GM18520 (cell line): ENCODE data around the gene DOCK1.

Experiments used
- ATAC-seq: cut with Tn5 transposase; IDR thresholded peaks from one replicate; pipeline ENCODE4 v1.9.1; 2021; ENCODE audit not compliant: unreplicated experiment

DOCK1 gene

DNA sequence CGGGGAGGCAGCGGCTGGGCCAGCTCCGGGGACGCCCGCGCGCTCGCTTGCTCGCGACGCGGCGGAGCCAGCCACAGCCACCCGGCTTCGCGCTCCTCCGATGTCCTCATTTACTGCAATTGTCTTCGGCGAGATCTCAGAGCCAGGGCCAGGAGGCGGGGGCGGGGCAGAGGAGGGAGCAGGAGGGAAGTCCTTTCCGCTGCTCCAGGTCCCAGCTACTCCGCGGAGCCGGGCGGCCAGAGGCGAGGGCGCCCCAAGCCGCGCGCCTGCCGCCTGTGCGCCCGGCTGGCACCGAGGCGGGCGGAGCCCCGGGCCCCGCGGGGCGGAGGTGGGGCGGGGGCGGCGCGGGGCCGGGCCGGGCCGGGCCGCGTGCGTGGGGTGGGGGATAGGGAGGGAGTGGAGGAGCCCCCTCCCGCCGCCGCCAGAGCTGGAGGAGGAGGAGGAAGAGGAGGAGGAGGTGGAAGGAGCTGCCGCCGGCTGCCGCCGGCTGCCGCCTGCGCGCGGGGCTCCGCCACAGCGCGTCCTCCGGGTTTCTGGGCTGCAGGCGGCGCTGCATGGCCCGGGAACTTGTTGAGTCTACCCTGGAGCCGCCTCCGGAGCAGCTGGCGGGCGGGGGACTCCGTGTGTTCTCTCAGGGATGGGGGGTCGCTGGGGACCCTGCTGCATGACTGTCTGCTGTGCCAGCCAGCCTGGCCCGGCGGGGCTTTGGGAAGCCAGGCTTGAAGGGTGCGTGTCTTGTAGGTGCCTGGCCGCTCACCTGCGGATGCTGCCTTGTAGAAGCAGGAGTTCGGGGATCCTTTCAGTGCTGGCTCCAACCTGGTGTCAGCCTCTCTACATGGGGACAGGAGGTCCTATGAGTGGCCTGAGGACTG, 291.3 kb downstream of the DOCK1 start, which contains the start of gene INSYN2A:
TSS of gene INSYN2A (minus strand) at position 310 of the 872 bp plus-strand sequence. CDS start 20,196 bp downstream, outside the sequence.
- ATAC-seq = no peak

DNA sequence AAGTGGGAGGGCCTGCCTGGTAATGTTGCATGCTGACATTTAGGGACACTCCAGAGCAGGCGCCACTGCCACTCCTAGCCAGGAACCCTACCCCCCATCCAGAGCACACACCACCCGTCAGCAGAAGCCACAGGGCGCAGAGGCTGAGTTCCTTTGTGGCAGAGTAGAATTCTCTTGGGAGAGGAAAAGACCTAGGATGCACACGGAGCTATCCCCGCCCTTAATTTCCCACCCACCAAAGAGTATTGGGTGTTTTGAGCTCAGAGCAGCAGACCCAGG, 291.9 kb downstream of the DOCK1 start:
- ATAC-seq = no peak

DNA sequence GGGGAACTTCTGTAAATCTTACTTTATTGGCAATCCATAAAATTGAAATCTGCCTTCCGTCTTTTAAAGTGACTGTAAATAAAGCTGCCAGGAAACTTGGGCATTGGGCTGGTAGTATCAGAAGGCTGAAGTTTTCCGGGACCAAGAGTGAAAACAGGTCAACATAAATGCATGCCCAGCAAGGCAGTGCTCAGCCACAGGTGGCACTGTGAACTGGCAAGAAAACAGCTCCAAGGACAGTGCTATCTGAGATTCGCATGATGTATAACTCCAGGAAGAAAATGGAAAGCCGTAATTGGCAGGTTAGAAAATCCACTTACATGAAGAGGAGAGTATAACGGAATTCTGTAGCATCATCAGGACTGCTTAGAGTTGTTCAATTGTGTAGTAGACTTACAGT, 293.1 kb downstream of the DOCK1 start:
- no peak for ATAC-seq

DNA sequence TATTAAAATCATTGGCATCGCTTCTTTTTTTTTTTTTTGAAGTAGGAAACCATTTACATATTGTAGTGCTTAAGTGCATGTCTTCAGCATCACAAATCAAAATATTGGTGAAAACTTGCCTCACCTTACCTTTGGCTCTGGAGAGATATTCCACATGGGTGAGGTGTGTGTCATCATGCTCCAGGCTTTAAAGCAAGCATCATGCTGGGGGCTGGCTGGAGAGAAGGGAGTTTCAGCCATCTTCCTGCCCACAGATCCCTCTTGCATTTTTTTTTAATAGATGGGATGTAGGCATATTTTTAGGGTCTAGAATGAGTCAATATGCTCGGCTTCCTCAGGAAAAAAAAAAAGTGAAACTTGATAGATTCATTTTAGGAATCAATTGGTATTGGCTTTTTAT, 293.5 kb downstream of the DOCK1 start:
- no peak for ATAC-seq

DNA sequence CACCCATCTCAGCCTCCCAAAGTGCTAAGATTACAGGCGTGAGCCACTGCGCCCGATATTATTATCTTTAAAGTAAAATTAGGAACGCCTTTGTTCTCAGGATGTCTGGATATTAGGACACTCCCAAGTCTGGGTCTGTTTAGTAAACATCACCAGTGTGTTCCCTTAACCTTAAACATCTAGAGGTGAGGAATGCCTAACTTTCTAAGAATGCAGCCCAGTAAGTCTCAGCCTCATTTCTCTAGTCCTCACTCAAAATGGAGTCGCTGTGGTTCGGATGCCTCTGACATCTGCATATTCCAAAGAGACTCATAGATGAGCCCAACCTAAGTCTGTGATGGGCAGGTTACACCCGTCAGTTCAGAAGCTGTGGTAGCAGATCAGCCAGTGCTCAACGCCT, 295.4 kb downstream of the DOCK1 start:
- no peak for ATAC-seq

DNA sequence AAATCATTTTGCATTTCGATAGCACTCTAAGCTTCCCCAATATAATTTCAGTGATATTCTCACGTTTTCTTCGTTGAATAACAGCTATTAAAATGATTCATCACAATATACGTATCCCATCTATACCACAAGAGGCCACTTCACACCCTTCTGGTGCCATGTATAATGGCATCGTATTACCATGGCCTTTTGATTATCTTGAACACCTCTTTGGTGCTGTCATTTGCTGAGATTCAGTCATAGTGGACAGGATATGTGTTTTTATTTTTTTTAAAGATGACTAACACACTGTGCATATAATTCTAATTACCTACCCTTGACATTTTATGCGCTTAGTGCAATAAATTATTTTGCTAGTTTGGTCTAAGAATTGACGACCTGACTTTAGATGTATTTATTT, 297.8 kb downstream of the DOCK1 start:
- ATAC-seq = no peak

DNA sequence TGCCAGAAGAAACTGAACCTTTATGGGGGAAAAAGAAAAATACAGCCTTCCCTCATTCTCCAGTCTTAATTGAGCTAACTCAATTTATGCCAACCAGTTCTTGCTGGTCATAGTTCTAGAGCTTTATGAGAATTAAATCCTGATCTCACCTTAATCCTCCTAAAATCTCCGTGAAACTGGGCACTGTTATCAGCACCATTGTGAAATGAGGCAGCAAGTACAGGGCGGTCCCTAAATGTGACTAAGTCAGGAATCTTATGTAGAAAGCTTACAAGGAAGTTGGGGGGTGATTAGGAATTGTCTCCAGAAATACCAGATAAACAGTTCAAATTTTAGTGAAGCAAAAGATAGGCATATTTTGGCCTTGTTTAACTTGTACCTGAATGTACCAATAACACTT, 301.9 kb downstream of the DOCK1 start:
- ATAC-seq = no peak

DNA sequence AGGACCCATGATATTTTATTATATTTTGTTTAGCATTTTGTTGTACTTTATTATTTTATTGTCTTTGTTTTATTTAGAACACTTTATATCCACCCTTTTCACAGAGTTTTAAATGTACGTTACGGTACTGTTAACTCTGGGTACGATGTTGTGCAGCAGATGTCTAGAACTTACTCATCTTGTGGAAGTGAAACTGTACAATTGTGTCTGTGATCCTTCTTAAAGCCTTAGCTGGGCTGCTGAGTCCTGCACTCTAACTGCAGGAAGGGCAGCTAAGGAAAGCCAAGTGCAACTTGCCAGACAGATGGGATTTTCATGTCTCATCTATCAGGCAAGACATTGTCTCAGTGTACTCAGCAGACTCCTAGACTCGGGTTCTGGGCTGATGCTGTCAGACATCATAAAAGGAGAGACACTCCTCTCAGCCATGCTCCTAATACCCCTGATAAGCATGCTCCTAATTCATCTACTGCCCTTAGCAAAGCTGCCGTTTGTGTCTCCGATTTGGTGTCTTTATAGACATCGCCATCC, 305.8 kb downstream of the DOCK1 start:
- no peak for ATAC-seq

DNA sequence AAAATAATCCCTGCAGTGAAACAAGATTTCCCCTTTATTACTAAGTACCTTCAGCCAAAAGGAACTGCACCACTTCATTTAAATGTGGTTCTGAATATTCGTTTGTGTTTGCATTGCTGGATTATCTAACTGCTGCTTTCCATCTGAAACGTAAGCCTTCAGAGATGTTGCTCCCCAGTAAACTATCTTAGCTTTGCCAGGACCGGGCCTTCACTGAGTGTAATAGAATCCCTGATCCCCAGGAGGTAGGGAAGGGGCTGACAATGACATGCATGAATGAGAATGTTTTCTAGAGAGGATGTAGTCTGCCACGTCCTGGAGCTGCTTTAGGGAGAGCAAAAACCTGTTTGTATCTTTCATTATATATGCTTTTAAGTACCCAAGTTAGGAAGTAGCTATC, 310.6 kb downstream of the DOCK1 start:
- no peak for ATAC-seq

DNA sequence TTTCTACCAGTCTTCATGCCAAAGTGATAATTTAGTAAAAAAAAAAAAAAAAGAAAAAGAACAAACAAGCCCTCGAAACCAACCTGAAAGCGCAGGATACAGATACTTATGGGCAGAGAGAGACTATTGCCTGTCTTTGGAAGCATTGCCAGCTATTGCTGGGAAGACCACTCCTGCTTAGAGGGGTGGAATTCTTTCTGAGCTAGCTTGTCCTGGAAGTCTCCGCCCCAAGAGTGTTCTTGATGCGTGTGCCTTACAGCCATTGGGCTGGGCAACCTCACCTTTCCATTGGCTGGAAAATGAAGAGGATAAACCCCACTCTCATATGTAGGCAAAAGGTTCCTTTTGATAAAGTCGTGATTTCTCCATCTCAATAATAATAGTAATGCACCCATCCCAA, 311.0 kb downstream of the DOCK1 start:
- ATAC-seq = no peak

DNA sequence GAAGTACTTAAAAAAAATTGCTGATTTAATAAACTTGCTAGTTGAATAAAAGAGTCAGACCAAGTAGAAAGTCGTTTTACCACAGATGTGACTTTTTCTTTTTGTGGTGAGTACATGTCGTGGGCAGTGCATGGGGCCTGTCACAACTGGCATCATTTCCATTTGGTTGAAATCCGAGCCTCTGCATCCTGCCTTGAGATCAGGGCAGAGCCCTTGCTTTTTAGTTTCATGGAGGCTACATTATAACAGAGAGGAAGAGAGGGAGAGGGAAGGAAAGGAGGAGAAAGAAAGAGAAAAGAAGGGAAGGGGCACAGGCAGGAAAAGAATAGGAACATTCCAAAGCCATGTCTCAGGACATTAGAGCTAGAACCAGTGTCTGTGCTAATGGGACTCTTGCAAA, 311.6 kb downstream of the DOCK1 start:
- no peak for ATAC-seq

DNA sequence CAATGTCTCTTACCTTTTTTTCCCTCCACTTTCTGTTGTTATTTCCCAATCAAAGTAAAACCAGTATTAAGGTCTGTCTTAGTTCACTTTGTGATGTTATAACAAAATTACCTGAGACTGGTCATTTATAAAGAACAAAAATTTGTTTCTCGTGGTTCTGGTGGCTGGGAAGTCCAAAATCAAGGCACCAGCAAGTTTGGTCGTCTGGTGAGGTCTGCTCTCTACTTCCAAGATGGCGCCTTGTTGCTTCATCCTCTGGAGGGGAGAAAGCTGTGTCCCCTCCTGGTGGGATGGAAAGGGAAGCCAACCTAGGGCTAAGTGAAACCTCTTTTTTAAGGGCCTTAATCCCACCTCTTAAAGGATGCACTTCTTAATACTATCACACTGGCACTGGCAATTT, 313.4 kb downstream of the DOCK1 start:
- ATAC-seq = no peak

DNA sequence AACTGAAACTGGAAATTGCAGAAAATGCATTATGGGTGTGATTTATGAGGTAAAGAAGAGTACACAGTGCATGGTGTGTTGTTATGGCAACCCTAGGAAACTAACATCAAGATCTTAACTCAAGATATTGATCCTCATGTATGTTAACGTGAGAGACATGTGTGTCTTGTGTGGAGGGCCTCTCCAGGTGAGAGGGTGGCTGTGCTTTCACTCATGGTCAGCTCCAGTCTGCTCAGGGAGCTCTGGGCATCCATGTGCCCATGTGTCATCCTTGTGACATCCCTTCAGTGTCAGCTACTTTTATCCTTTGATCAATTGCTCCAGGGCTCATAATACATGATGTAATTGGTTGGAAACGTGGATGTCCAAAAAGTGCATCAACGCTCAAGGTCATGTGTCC, 316.1 kb downstream of the DOCK1 start:
- ATAC-seq = no peak

DNA sequence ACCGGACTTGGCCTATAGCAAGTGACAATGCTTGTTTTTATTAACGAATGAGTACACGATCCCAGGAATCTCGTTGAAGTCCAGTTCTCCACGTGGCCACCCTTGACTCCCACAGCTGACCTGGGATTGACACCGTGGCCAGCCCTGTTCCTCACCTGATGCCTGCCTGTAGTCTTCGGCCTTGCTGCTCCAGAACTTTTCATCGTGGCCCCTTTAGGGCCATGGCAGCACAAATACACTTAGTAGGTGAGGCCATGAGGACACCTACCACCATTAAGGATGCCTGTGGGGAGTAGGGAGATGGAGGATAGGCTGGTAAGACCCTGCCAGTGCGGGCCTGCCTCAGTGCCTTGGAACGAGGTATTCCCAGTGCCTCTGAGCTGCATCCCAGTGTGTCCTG, 321.8 kb downstream of the DOCK1 start:
- ATAC-seq = no peak

DNA sequence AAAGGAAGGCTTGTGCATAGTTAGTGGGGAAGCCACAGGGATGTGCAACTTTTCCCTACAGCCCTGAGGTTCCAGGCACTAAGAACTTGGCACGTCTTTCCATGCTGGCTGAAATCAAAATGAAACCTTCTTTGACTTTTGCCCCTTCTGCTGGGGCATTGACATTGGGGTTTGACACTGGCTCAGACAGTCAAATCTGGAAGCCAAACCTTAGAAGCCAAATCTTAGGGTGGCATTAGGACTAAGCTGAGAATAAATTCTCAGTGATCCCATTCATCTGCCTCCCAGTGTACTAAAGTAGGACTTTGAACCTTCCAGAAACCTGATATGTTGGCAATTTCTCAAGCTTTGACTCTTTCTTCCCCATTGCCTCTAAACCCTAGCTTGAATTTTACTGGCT, 322.4 kb downstream of the DOCK1 start:
- ATAC-seq = no peak

DNA sequence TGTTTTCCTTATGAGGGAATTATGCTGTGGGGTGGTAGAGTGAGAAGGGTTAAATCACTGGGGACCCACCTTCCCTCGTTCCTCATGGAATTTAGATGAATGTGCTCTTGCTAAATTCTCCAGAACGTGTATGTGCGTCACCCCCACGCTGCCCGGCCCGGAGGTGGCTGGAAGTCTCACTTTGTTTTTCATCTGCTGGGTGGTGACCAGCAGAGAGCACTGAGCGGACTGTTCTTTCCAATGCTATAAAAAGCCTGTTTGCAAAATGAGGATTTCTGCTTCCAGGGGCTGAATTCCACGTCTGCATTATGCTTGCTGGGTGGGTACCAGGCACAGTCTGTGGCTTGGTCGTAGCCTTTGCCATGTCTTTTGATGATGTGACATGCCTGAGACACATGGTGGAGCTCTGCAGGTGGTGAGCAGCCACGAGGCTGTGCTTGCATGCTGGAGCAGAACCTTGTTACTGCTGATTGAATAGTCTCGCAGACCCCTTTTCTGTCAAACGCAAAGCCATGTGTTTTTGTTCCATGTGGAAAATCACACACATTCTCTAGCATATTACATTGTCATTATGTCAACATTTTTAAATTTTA, 323.1 kb downstream of the DOCK1 start:
- no peak for ATAC-seq

DNA sequence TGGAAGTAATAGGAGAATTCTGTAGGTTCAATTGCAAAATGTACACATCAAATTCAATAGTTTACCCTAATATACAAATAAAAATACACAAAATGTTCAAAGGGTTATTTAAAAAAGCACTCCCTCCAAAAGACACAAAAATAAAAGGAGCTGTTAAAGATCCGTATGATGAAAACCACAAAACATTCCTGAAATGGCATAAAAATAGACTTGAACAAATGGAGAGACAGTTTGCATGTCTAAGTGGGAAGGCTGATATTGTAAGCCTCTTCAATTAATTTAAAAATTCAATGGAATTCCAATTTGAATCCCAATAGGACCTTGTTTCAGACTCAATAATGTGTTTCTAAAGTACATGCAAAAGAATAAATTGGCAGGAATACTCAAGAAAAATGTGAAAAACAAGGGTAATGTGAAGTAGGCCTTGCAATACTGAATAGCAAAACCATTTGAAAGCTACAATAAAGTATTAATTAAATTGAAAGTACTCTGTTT, 329.1 kb downstream of the DOCK1 start:
- ATAC-seq = no peak

DNA sequence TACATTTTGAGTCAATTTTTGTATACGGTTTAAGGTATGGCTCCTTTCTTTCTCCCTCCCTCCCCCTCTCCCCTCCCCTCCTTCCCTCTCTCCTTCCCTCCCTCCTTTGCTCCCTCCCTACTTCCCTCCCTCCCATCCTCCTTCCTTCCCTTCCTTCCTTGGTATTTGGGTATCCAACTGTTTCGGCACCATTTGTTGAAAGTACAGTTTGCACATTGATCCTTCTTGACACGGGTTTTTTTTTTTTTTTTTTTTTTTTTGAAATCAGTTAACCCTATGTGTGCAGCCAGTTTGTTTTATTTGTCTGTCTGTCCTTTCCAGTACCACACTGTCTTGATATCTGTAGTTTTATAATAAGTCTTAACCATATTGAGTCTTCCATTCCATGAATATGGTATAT, 331.0 kb downstream of the DOCK1 start:
- no peak for ATAC-seq

DNA sequence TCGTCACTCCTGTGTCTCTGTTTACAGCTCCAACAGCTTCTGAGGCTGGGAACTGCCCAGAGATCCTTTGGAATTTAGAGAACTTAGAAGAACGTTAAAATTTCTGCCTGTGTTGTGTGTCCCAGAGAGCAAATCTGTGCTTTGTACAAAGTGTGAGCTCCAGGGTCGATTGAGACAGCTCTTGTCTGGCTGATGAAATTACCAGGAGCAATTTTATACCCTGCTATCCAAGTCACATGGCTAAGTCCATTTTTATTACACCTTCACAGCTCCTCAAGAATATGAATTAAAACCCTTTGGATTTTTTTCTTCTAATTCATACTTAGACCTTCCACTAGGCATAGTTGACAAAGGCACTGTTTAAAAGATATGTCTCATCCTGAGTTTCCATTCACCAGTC, 337.7 kb downstream of the DOCK1 start:
- ATAC-seq = no peak

DNA sequence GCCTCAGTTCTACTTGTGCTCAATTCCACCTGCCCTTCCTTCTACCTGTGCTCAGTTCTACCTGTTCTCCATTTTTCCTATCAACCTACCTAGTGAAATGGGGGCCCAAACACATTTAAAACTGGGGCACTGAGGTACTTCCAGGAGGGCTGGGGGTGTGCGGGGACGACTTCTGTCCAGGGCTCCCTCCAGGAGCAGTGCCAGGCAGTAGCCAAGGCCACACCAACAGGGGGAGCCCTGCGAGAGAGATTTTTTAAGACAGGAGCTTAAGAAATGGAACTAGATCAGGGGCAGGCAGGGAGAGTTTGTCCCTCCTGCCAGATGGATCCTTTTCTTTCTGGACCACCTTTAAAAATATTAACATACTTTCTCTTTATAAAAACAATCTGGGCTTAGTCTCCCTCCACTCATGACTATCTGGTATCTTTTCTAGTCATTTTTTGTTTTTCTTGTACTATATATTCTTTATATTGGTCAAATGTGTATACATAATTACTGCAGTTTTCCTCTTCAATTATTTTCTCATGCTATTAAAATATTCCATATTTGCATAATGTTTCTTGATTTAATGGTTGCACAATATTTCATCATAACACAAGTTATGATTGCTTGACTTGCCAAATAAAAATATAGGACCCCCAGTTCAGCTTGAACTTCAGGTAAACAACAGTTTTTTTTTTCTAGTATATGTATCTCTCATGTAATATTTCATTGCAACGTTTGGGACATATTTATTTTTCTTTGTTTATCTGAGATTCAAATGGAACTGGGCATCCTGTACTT, 338.5 kb downstream of the DOCK1 start:
- ATAC-seq = no peak

DNA sequence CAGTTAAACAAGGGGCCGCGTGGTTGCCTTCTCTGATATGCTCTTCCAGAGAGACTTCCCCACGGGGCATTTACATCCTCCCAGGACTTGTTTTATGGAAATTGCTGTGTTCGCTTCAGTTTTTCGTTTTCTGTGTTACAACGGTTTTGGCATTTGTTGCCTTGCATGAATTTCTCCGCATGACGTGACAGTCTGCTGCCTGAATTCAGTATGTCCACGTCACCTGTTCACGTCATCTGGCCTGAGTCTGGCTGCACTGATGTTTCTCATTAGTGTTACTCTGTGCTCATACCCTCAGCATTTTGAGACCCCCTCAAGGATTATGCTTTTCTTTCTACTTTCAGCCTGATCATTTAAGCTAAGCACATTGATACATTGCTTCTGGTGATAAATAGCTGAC, 340.2 kb downstream of the DOCK1 start:
- no peak for ATAC-seq

DNA sequence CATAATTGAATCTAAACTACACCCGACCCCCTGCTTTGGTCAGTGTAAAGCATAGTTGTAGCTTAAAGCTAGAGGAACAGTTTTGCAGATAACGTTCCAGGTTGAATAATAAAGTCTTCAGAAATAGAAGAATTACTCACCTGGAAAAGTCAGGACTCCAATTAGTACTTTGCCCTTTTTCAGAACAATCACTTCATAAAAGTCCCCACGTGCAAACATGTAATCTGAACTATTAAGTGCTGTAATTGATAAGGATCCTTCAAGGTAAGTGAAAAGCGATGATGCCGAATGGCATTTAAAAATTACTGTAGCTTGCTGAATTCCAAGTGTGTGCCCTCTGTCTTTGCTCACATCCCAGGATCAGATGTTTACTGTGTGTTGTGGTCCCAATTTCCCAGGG, 344.8 kb downstream of the DOCK1 start:
- ATAC-seq = no peak
